WI38 (cell line): ENCODE measurements around the gene SLC25A2.
"Not testable (repeated sequence)": the region's sequence is repeated elsewhere in the genome, so short reads cannot be mapped to it uniquely, and the experiment has no call there.

Experiments
- H3K4me3 ChIP-seq: 2 replicates; pipeline ENCODE4 v1.5.1; 2011; ENCODE audit warnings: low read depth, mild to moderate bottlenecking, control low read depth, low read length
- TF ChIP-seq, protein P1 (sequence below): IDR thresholded peaks from 2 replicates; pipeline ENCODE4 v1.5.1; 2012; ENCODE audit warnings: low read depth, mild to moderate bottlenecking, control low read depth, low read length

SLC25A2 gene

DNA sequence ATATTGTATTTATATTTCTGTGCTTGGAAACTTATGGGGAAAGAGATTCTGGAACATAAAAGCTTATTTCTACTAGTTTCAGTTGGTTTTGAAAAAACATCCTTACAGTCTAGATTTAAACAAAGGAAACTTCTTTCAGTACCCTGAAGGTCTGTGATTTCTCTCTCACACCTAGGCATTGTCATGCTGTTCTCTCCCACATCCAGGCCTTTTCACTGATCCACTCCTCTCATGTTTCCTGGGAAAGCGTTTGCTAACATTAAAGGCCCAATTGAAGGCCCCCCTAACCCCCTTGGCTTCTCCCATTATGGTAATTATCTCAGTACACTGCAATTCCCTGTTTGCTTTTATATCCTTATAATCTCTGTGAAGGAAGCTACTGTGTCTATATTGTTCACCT, 38.9 kb upstream of the SLC25A2 start:
- H3K4me3 ChIP-seq = 0 out of 2 replicates have a peak overlapping the region, but pooled peaks have one; percentile 1
- TF ChIP-seq, protein P1, sequence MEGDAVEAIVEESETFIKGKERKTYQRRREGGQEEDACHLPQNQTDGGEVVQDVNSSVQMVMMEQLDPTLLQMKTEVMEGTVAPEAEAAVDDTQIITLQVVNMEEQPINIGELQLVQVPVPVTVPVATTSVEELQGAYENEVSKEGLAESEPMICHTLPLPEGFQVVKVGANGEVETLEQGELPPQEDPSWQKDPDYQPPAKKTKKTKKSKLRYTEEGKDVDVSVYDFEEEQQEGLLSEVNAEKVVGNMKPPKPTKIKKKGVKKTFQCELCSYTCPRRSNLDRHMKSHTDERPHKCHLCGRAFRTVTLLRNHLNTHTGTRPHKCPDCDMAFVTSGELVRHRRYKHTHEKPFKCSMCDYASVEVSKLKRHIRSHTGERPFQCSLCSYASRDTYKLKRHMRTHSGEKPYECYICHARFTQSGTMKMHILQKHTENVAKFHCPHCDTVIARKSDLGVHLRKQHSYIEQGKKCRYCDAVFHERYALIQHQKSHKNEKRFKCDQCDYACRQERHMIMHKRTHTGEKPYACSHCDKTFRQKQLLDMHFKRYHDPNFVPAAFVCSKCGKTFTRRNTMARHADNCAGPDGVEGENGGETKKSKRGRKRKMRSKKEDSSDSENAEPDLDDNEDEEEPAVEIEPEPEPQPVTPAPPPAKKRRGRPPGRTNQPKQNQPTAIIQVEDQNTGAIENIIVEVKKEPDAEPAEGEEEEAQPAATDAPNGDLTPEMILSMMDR = no peak

DNA sequence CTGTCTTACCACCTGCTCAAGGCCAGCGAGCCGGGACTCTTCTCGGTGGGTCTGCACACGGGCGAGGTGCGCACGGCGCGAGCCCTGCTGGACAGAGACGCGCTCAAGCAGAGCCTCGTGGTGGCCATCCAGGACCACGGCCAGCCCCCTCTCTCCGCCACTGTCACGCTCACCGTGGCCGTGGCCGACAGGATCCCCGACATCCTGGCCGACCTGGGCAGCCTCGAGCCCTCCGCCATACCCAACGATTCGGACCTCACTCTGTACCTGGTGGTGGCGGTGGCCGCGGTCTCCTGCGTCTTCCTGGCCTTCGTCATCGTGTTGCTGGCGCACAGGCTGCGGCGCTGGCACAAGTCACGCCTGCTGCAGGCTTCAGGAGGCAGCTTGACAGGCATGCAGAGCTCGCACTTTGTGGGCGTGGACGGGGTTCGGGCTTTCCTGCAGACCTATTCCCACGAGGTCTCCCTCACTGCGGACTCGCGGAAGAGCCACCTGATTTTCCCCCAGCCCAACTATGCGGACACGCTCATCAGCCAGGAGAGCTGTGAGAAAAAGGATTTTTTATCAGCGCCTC, 37.0 kb upstream of the SLC25A2 start:
- H3K4me3 ChIP-seq = not testable (repeated sequence)

DNA sequence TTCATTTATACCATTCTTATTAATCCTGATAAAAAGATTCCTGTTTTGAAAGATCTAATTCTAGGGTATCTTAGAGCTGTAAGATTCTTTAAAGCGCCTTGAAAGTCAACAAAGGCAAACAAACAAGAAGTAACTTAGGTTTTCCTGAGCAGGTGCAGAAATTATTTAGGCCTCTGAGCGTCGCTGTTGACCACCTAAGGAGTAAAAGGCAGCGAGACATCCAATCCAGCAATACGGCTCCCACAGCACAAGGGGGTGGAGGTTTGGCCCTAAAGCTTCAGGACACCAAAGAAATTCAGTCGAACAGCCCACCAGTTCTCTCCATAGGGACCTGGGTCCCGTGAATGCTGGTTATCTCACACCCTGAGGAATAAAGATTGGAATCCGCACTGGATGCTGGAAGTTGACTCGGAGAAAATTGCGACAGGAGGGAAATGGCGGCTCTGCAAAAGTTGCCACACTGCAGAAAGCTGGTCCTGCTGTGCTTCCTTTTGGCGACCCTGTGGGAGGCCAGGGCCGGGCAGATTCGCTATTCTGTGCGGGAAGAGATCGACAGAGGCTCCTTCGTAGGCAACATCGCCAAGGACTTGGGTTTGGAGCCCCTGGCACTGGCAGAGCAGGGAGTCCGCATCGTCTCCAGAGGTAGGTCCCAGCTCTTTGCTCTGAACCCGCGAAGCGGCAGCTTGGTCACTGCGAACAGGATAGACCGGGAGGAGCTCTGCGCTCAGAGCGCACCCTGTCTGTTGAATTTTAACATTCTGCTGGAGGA, 34.9 kb upstream of the SLC25A2 start, which contains the start of gene PCDHGA2:
Gene PCDHGA2 (plus strand): TSS at position 223 of the 769 bp plus-strand sequence.
- TF ChIP-seq, protein P1 = peak; percentile 53
- H3K4me3 ChIP-seq = peak within 1 kb of the TSS; percentile 59

DNA sequence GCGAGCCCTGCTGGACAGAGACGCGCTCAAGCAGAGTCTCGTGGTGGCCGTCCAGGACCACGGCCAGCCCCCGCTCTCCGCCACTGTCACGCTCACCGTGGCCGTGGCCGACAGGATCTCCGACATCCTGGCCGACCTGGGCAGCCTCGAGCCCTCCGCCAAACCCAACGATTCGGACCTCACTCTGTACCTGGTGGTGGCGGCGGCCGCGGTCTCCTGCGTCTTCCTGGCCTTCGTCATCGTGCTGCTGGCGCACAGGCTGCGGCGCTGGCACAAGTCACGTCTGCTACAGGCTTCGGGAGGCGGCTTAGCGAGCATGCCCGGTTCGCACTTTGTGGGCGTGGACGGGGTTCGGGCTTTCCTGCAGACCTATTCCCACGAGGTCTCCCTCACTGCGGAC, 28.7 kb upstream of the SLC25A2 start:
- not testable (repeated sequence) for H3K4me3 ChIP-seq

DNA sequence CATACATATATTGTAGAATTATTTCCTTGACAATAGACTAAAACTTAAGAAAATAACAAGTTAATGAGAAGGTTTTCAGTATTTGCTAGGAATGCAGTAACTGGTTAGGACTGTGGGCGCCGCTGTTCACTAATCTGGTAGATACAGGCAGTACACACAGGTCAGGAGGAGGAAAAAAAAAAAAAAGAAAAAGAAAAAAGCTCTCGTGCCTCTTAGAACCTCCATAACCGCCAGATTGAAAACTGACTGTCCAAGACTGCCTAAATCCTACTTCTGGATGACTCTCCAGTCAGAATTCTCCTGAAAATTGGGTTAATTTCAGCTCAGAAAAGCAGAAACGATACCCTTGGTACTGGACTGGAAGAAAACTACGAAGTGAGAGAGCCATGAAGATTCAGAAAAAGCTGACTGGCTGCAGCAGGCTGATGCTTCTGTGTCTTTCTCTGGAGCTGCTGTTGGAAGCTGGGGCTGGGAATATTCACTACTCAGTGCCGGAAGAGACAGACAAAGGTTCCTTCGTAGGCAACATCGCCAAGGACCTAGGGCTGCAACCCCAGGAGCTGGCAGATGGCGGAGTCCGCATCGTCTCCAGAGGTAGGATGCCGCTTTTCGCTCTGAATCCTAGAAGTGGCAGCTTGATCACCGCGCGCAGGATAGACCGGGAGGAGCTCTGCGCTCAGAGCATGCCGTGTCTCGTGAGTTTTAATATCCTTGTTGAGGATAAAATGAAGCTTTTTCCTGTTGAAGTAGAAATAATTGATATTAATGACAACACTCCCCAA, 26.6 kb upstream of the SLC25A2 start, which contains the start of gene PCDHGA1:
Gene PCDHGA1 (plus strand): TSS at position 216 of the 782 bp plus-strand sequence.
- TF ChIP-seq, protein P1 = peak; percentile 68
- H3K4me3 ChIP-seq = peak within 1 kb of the TSS; percentile 63

DNA sequence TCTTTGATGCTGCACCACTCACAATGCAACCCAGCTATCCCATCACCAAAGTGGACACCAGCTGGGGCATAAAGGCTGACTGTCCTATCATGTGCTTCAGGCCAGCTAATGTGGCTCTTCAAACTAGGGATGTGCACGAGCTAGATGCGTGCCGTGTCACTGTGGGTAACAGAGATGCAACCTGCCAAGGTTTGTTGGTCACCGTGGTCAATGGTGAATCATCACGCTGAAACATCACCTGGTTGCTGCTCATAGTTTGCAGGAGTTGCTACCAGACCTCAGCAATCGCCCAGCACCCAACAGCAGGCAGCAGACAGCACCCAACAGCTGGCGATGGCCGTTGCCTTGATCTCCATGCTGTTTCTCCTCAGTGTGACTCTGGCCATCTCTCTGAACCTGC, 24.4 kb upstream of the SLC25A2 start:
- TF ChIP-seq, protein P1 = no peak
- H3K4me3 ChIP-seq = no peak overlapping the region

DNA sequence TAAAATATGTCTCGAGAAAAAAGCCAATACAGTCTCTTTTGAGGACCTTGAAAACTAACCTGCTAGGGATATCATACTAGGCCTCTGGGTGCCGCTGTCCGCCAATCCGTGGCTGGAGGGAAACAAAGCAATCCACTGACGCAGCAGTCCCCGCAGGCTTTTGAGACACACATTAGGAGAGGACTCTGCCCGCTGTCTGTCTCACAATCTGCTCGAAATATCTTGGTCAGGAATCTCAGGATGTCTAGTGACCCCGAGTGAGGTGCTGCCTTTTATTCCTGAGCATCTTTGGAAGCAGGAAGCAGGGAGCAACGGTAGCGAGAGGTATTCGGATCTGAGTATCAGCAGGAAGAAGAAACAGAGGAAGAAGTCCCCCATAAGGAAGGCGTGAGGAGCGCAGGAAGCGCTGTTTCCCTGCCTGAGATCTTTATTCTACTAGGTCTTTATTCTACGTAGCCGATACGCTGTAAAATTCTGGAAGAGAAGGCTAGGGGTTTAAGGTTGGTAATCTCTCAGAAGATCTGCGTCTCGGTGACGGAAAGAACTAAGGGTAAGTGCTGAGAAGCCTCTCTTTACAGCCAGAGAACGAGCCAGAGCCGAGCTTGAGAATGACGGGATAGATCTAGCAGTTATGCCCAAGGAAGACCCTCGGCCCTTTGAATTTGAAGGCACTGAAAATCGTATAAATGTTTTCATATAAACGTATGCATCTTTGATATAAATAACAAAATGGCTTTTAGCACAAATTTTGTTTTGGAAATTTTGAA, 22.4 kb upstream of the SLC25A2 start:
- TF ChIP-seq, protein P1 = peak; percentile 92
- H3K4me3 ChIP-seq = peak overlapping the region; percentile 62

DNA sequence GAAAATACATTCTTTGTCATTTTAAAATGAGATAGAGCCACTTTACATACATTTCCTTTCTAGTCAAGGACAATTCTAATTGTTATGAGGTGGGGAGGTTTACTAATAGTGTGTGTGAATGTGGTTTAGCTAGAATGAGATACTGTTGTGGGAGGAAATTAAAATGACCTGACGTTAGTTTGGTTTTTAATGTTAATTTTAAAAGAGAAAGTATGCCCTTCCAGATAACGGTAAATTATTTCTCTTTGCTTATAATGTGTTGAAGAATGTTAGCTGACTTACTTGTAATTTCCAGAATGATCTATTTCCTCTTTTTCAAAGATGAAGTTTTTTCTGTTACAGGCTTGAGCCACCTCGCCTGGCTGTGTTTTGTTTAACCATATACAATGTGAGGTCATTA, 18.4 kb upstream of the SLC25A2 start:
- H3K4me3 ChIP-seq = no peak overlapping the region
- TF ChIP-seq, protein P1 = no peak
